ENCODE measurements around the gene CITED4.

CITED4 gene

GRCh38 chr1:40833979-40834378 is 28.2 kb downstream of the CITED4 start:
- no peak for DNase-seq (ENCODE audit: low read depth)

GRCh38 chr1:40831001-40831732 is 31.0 kb downstream of the CITED4 start:
- DNase-seq (ENCODE audit: low read depth): no peak

- no peak for DNase-seq (ENCODE audit: low read depth)
Measured at GRCh38 chr1:40830419-40830943, 31.7 kb downstream of the CITED4 start.

- DNase-seq (ENCODE audit: low read depth): no peak
Measured at GRCh38 chr1:40829631-40830245, 32.4 kb downstream of the CITED4 start.

- no peak for DNase-seq (ENCODE audit: low read depth)
Measured at GRCh38 chr1:40825996-40826395, 36.2 kb downstream of the CITED4 start.

- DNase-seq (ENCODE audit: low read depth): no peak
Measured at GRCh38 chr1:40825435-40825788, 36.8 kb downstream of the CITED4 start.

GRCh38 chr1:40824591-40825434 is 37.4 kb downstream of the CITED4 start:
- DNase-seq (ENCODE audit: low read depth): no peak

- DNase-seq (ENCODE audit: low read depth): no peak
Measured at GRCh38 chr1:40823983-40824382, 38.2 kb downstream of the CITED4 start.

- DNase-seq (ENCODE audit: low read depth): no peak
Measured at GRCh38 chr1:40823345-40823744, 38.8 kb downstream of the CITED4 start.

GRCh38 chr1:40822890-40823289 is 39.3 kb downstream of the CITED4 start:
- no peak for DNase-seq (ENCODE audit: low read depth)

GRCh38 chr1:40820911-40821693 is 41.1 kb downstream of the CITED4 start:
- DNase-seq (ENCODE audit: low read depth): no peak

- DNase-seq (ENCODE audit: low read depth): no peak
Measured at GRCh38 chr1:40820251-40820797, 41.8 kb downstream of the CITED4 start.

GRCh38 chr1:40819101-40819500 is 43.1 kb downstream of the CITED4 start:
- DNase-seq (ENCODE audit: low read depth): no peak

GRCh38 chr1:40818264-40818961 is 43.8 kb downstream of the CITED4 start:
- DNase-seq (ENCODE audit: low read depth): peak; percentile 53

- no peak for DNase-seq (ENCODE audit: low read depth)
Measured at GRCh38 chr1:40817791-40818263, 44.3 kb downstream of the CITED4 start.

GRCh38 chr1:40815420-40815819 is 46.7 kb downstream of the CITED4 start:
- DNase-seq (ENCODE audit: low read depth): no peak
